ENCODE measurements around the gene HTRA2.

HTRA2 gene

DNA sequence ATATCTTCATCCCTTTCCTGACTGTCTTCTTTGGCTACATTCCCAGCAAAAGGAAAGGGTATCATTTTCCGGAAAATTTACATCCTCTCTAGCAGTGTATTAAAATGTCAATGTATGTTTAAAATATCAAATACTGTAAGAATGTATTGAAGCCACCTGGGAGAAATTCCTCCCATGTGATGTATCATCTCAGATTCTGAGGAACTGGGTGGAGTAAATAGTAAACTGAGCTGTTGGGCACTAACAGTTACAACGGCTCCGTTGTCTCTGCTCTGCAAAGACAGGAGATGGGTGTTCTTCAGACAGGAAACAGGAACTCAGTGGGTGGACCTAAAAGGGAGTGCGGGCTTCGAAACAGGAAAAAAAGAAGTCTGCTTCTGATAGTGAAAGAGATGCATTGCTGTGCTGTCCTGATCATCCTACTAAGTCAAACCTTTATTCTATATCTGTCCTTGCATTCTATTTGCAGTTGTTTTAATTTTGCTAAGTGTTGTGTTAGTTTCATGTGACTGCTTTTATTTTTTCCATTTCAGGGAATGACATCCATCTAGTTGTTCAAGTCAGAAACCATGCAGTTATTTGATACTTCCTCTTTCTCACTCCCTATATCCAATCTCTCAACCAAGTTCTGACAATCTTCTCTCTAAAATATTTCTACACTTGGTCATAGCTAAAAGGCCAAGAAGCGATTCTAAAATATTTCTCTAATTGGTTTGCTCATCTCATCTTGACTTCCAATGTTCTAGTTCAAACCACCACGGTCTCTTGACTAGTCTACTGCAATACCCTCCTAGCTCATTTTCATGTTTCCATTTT is 44.2 kb downstream of the HTRA2 start:
- no peak for DNase-seq
- no peaks in the 10 kb centered on the region for H3K27me3 ChIP-seq (replicated peaks; ENCODE audit: control insufficient read depth, insufficient read depth, low read length, poor library complexity, severe bottlenecking)
- H3K9me3 ChIP-seq (ENCODE audit: control insufficient read depth, low read length) = no peaks in the 10 kb centered on the region
- H3K4me1 ChIP-seq (ENCODE audit: control insufficient read depth, insufficient read depth, low read length, poor library complexity, severe bottlenecking) = no peaks in the 10 kb centered on the region
- no peak overlapping the region for H3K27ac ChIP-seq (ENCODE audit: insufficient read depth, low read length, poor library complexity, severe bottlenecking)
- peak overlapping the region; percentile 3 for H3K4me3 ChIP-seq (ENCODE audit: insufficient read depth, low read depth, low read length, poor library complexity, severe bottlenecking)
- H3K36me3 ChIP-seq (ENCODE audit: control insufficient read depth, insufficient read depth, low read length) = no peaks in the 10 kb centered on the region

- no peak for DNase-seq
- H3K4me1 ChIP-seq (ENCODE audit: control insufficient read depth, insufficient read depth, low read length, poor library complexity, severe bottlenecking) = no peaks in the 10 kb centered on the region
- no peak overlapping the region for H3K4me3 ChIP-seq (ENCODE audit: insufficient read depth, low read depth, low read length, poor library complexity, severe bottlenecking)
- H3K27ac ChIP-seq (ENCODE audit: insufficient read depth, low read length, poor library complexity, severe bottlenecking) = no peak overlapping the region
- no peaks in the 10 kb centered on the region for H3K9me3 ChIP-seq (ENCODE audit: control insufficient read depth, low read length)
- H3K27me3 ChIP-seq (replicated peaks; ENCODE audit: control insufficient read depth, insufficient read depth, low read length, poor library complexity, severe bottlenecking) = no peaks in the 10 kb centered on the region
- H3K36me3 ChIP-seq (ENCODE audit: control insufficient read depth, insufficient read depth, low read length) = no peaks in the 10 kb centered on the region
Measured at GRCh38 chr2:74575320-74575719, 45.6 kb downstream of the HTRA2 start.

GRCh38 chr2:74576211-74576862 is 46.6 kb downstream of the HTRA2 start:
- DNase-seq = no peak
- Histone ChIP-seq H3K4me1 (ENCODE audit: control insufficient read depth, insufficient read depth, low read length, poor library complexity, severe bottlenecking) (no peaks in the 10 kb centered on the region), H3K36me3 (ENCODE audit: control insufficient read depth, insufficient read depth, low read length) (no peaks in the 10 kb centered on the region), H3K27ac (ENCODE audit: insufficient read depth, low read length, poor library complexity, severe bottlenecking) (no peak overlapping the region), H3K4me3 (ENCODE audit: insufficient read depth, low read depth, low read length, poor library complexity, severe bottlenecking) (no peak overlapping the region), H3K9me3 (ENCODE audit: control insufficient read depth, low read length) (no peaks in the 10 kb centered on the region), H3K27me3 (replicated peaks; ENCODE audit: control insufficient read depth, insufficient read depth, low read length, poor library complexity, severe bottlenecking) (no peaks in the 10 kb centered on the region)

GRCh38 chr2:74576863-74577229 is 47.1 kb downstream of the HTRA2 start:
- no peak overlapping the region for H3K4me3 ChIP-seq (ENCODE audit: insufficient read depth, low read depth, low read length, poor library complexity, severe bottlenecking)
- no peak overlapping the region for H3K27ac ChIP-seq (ENCODE audit: insufficient read depth, low read length, poor library complexity, severe bottlenecking)
- no peaks in the 10 kb centered on the region for H3K9me3 ChIP-seq (ENCODE audit: control insufficient read depth, low read length)
- DNase-seq = no peak
- H3K27me3 ChIP-seq (replicated peaks; ENCODE audit: control insufficient read depth, insufficient read depth, low read length, poor library complexity, severe bottlenecking) = no peaks in the 10 kb centered on the region
- H3K36me3 ChIP-seq (ENCODE audit: control insufficient read depth, insufficient read depth, low read length) = no peaks in the 10 kb centered on the region
- no peaks in the 10 kb centered on the region for H3K4me1 ChIP-seq (ENCODE audit: control insufficient read depth, insufficient read depth, low read length, poor library complexity, severe bottlenecking)

GRCh38 chr2:74577448-74577847 is 47.7 kb downstream of the HTRA2 start:
- H3K27ac ChIP-seq (ENCODE audit: insufficient read depth, low read length, poor library complexity, severe bottlenecking) = no peak overlapping the region
- no peak for DNase-seq
- no peaks in the 10 kb centered on the region for H3K4me1 ChIP-seq (ENCODE audit: control insufficient read depth, insufficient read depth, low read length, poor library complexity, severe bottlenecking)
- H3K9me3 ChIP-seq (ENCODE audit: control insufficient read depth, low read length) = no peaks in the 10 kb centered on the region
- H3K27me3 ChIP-seq (replicated peaks; ENCODE audit: control insufficient read depth, insufficient read depth, low read length, poor library complexity, severe bottlenecking) = no peaks in the 10 kb centered on the region
- no peaks in the 10 kb centered on the region for H3K36me3 ChIP-seq (ENCODE audit: control insufficient read depth, insufficient read depth, low read length)
- H3K4me3 ChIP-seq (ENCODE audit: insufficient read depth, low read depth, low read length, poor library complexity, severe bottlenecking) = no peak overlapping the region

GRCh38 chr2:74578408-74578807 is 48.7 kb downstream of the HTRA2 start:
- Histone ChIP-seq H3K27me3 (replicated peaks; ENCODE audit: control insufficient read depth, insufficient read depth, low read length, poor library complexity, severe bottlenecking) (no peaks in the 10 kb centered on the region), H3K36me3 (ENCODE audit: control insufficient read depth, insufficient read depth, low read length) (no peaks in the 10 kb centered on the region), H3K4me3 (ENCODE audit: insufficient read depth, low read depth, low read length, poor library complexity, severe bottlenecking) (no peak overlapping the region), H3K9me3 (ENCODE audit: control insufficient read depth, low read length) (no peaks in the 10 kb centered on the region), H3K4me1 (ENCODE audit: control insufficient read depth, insufficient read depth, low read length, poor library complexity, severe bottlenecking) (no peaks in the 10 kb centered on the region), H3K27ac (ENCODE audit: insufficient read depth, low read length, poor library complexity, severe bottlenecking) (no peak overlapping the region)
- no peak for DNase-seq

GRCh38 chr2:74581463-74581862 is 51.7 kb downstream of the HTRA2 start:
- Histone ChIP-seq H3K4me1 (ENCODE audit: control insufficient read depth, insufficient read depth, low read length, poor library complexity, severe bottlenecking) (no peaks in the 10 kb centered on the region), H3K4me3 (ENCODE audit: insufficient read depth, low read depth, low read length, poor library complexity, severe bottlenecking) (no peak overlapping the region), H3K9me3 (ENCODE audit: control insufficient read depth, low read length) (no peaks in the 10 kb centered on the region), H3K36me3 (ENCODE audit: control insufficient read depth, insufficient read depth, low read length) (no peaks in the 10 kb centered on the region), H3K27me3 (replicated peaks; ENCODE audit: control insufficient read depth, insufficient read depth, low read length, poor library complexity, severe bottlenecking) (no peaks in the 10 kb centered on the region), H3K27ac (ENCODE audit: insufficient read depth, low read length, poor library complexity, severe bottlenecking) (no peak overlapping the region)
- DNase-seq = no peak

DNA sequence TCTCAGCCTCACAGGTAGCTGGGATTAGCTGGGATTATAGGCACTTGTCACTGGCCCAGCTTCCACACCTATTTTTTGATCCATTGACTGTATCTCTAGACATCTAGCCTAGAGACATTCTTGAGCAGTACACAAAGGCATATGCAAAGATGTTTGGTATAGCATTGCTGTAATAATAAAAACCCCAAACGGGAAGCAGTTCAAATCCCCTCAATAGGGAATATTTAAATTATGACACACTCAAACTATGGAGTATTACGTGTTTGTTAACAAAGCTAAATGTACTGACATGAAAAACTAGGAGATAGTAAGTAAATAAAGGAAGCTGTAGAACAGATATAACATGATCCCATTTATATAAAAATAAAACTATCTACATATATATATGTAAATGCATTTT is 52.5 kb downstream of the HTRA2 start:
- Histone ChIP-seq H3K4me3 (ENCODE audit: insufficient read depth, low read depth, low read length, poor library complexity, severe bottlenecking) (no peak overlapping the region), H3K27me3 (replicated peaks; ENCODE audit: control insufficient read depth, insufficient read depth, low read length, poor library complexity, severe bottlenecking) (no peaks in the 10 kb centered on the region), H3K36me3 (ENCODE audit: control insufficient read depth, insufficient read depth, low read length) (no peaks in the 10 kb centered on the region), H3K4me1 (ENCODE audit: control insufficient read depth, insufficient read depth, low read length, poor library complexity, severe bottlenecking) (no peaks in the 10 kb centered on the region), H3K9me3 (ENCODE audit: control insufficient read depth, low read length) (no peaks in the 10 kb centered on the region), H3K27ac (ENCODE audit: insufficient read depth, low read length, poor library complexity, severe bottlenecking) (no peak overlapping the region)
- DNase-seq = no peak
